Cardiac fibroblast (primary cell): Measurements from ENCODE around the gene YPEL3.
"Not testable (repeated sequence)": the region's sequence is repeated elsewhere in the genome, so short reads cannot be mapped to it uniquely, and the experiment has no call there.

Experiments used
- DNase-seq, 2 donors: peaks; one replicate each; pipeline versions ENCODE4 v3.0.0 to v3.0.0-alpha.2; 2010; ENCODE audit warnings: low read depth in 2 of 2
- H3K4me3 ChIP-seq, 2 donors: replicated peaks in 1 of 2; 1 replicate in 1 of 2; 2 replicates in 1 of 2; pipeline ENCODE4 v1.5.1; 2011; ENCODE audit warnings: low read depth in 2 of 2, low read length in 2 of 2, mild to moderate bottlenecking in 2 of 2, moderate library complexity in 1 of 2
- TF ChIP-seq, protein P1 (sequence below): IDR thresholded peaks from one replicate; pipeline ENCODE4 v1.5.1; 2011; ENCODE audit warnings: low read depth, mild to moderate bottlenecking, low read length, inconsistent platforms

YPEL3 gene

DNA sequence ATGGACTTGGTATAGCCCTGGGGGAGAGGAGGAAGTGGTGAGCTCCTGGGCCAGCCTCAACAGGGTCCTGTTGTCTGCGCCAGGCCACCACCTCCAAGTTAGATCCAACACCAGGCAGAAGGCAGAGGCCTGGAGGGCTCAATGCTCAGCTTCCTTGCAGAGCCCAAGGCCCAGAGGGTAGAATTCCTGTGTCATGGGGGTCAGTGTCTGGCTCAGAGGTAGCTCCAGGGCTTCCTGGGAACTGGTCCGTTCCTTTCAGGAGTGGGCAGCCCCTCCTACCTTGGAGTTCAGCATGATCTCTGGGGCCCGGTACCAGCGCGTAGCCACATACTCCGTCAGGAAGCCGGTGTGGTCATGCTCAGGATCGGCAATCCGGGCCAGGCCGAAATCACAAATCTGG is 21.8 kb upstream of the YPEL3 start:
- TF ChIP-seq, protein P1, sequence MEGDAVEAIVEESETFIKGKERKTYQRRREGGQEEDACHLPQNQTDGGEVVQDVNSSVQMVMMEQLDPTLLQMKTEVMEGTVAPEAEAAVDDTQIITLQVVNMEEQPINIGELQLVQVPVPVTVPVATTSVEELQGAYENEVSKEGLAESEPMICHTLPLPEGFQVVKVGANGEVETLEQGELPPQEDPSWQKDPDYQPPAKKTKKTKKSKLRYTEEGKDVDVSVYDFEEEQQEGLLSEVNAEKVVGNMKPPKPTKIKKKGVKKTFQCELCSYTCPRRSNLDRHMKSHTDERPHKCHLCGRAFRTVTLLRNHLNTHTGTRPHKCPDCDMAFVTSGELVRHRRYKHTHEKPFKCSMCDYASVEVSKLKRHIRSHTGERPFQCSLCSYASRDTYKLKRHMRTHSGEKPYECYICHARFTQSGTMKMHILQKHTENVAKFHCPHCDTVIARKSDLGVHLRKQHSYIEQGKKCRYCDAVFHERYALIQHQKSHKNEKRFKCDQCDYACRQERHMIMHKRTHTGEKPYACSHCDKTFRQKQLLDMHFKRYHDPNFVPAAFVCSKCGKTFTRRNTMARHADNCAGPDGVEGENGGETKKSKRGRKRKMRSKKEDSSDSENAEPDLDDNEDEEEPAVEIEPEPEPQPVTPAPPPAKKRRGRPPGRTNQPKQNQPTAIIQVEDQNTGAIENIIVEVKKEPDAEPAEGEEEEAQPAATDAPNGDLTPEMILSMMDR = no peak
- no peak overlapping the region for H3K4me3 ChIP-seq
- DNase-seq = no peak

DNA sequence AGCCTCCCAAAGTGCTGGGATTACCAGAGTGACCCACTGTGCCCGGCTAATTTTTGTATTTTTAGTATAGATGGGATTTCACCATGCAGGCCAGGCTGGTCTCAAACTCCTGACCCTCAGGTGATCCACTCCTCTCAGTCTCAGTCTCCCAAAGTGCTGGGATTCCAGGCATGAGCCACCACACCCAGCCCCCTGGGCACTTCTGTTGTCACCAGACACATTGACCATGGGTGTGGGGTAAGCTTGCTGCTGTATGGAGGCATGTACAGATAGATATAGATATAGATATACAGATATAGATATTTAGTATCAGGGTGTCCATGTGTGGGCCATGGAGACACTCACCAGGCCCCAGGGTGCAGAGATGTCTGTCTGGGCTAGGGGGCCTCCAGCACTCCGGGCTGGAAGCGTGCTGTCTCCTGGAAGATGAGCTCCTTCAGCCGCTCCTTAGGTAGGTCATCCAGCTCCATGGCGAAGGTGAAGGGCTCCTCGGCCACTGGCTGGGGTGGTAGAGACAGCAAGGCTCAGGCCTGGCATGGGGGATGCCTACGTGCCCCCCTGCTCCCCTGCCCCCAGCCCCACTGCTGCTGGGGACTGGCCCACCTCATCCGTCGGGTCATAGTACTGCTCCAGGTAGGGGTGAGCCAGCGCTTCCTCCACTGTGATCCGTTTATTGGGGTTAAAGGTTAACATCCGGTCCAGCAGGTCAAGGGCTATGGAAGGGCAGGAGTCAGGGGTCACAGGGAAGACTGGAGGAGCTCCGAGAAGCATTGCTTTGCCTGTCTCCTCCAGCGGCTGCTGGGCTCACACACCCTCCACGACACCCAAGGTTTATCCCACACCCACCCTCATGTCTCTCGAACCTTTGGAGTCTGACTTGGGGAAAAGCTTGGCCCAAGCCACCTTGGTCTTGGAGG is 20.5 kb upstream of the YPEL3 start:
- DNase-seq = no peak
- TF ChIP-seq, protein P1 = no peak
- no peak overlapping the region for H3K4me3 ChIP-seq

DNA sequence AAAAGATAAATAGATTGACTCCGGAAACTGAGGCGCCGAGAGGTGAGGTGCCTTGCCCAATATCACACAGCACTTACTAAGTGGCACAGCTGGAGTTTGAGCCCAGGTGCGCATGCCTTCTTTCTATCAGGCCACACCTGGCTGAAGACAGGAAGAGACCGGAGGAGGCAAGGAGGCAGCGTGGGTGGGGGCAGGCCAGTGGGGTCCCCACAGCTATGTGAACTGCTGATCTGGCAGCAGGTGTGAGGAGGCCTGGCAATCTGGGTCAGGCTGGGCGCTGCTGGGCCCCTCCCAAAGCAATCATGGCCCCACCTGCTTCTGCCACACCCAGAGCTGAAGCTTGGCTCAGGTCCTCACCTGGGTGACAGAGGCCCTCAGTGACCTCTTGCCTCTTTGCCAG is 19.2 kb upstream of the YPEL3 start:
- TF ChIP-seq, protein P1 = no peak
- no peak for DNase-seq
- H3K4me3 ChIP-seq = no peak overlapping the region

DNA sequence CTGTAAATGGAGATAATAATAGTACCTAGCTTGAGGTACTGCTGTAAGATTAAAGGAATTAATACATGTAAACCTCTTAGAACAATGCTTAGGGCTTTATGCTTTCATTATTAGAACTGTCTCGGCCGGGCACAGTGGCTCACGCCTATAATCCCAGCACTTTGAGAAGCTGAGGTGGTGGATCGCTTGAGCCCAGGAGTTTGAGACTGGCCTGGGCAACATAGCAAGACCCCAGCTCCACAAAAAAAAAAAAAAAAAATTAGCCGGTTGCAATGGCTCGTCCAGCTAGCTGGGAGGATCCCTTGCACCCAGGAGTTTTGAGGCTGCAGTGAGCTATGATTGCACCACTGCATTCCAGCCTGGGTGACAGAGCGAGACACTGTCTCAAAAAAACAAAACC is 18.8 kb upstream of the YPEL3 start:
- not testable (repeated sequence) for H3K4me3 ChIP-seq, DNase-seq

DNA sequence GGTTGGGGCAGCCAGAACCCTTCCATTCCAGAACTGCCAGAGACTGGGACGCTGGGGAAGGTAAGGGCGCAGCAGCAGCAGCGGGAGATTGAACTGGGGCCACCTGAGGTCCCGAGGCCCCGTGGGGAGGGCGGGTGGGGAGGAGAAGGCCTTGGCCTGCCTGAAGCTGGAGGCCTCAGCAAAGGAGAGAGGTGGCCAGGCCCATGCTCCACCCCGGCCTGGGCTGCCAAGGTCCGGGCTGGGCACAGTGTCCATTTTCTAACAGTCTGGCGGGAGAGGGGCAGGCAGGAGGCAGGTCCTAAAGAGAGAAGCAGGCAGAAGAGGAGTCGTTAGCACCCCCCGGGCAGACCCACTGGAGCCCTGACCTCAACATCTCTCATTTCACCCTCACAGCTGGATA is 18.4 kb upstream of the YPEL3 start:
- DNase-seq = no peak
- no peak overlapping the region for H3K4me3 ChIP-seq
- TF ChIP-seq, protein P1 = no peak

DNA sequence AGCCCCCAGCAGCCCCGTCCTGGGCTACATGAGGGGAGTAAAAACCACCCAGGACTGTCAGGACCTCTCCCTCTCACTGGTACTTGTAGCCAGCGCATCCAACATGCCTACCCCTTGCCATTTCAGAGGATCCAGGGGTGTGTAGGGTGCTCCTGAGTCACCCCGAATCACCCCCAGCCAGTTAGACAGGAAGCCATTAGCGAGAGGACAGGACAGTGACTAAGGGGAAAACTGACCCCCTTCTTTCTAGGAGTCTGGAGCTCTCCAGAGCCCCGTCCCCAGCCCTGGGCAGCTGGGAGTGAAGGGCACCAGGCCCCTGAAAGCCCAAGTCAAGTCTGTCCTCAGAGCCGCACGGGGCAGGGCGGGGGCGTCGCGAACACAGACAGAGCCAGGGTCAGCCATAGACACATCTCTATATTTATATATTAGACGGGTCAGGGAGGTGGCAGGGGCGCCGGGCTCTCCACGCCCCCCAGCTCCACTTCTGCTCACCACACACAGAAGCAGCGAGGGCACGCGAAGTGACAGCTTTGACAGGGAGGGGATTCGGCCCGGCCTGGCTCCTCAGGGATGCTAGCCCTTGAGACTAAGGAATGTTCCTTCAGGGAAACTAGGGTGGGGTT is 17.8 kb upstream of the YPEL3 start:
- TF ChIP-seq, protein P1 = no peak
- DNase-seq = peak in 1 of 2 donors; percentile 33
- H3K4me3 ChIP-seq = no peak overlapping the region

DNA sequence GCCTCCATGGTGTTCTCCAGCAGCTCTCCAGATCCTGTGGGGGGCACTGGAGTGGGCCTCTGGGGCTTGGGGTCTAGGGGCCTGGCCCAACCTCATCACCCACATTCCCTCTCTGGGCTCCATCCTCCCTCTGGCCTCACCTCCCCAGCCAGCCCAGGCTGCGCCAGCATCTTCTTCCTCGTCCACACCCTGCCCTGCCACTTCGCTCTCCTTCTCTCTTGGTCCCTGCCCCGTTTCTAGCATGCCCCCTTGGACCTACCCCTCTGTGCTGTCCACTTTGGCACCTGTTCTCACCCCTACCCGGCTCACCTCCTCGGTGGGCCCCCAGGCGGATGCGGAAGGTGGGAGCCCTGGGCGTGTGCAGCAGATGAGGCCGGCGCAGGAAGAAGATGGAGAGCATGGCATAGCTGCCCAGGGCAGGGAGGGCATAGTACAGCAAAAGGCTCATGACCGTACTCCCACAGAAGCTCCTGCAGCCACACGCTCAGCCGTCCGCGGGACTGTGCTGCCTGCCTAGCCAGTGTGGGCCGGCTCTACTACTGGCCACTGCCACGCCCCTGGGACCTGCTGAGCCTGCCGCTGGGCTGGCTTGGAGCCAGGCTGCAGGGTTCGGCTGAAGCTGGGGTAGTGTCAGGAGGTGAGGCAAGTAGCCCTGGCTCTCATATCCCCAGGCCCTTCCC is 17.2 kb upstream of the YPEL3 start, which contains the start of gene GDPD3:
Gene GDPD3, minus strand, starts transcription at position 507 of the 680 bp plus-strand sequence. Its CDS starts 59 bp downstream, at position 448.
- TF ChIP-seq, protein P1 = no peak
- H3K4me3 ChIP-seq = no peak within 1 kb of the TSS
- DNase-seq = no peak
